SJCRH30 (cell line): Measurements from ENCODE around the gene RICTOR. TPM values are rescaled to one million over a fixed set of nuclear protein-coding genes. Genes with fewer than 3 reads are reported as not detected.

ENCODE experiments used
- DNase-seq, 2 experiments: peaks; one replicate each; pipeline ENCODE4 v3.0.0-alpha.2; 2015 to 2020
- H3K27ac ChIP-seq: fragments of 250-450 bp; sonication (Bioruptor Pico); 2 replicates; pipeline ENCODE4 v1.5.1; 2020; ENCODE audit warnings: mild to moderate bottlenecking, moderate library complexity
- H3K27me3 ChIP-seq: fragments of 250-450 bp; sonication (Bioruptor Pico); 2 replicates; pipeline ENCODE4 v1.5.1; 2020; ENCODE audit warnings: mild to moderate bottlenecking, moderate library complexity
- H3K36me3 ChIP-seq: fragments of 250-450 bp; sonication (Bioruptor Pico); 2 replicates; pipeline ENCODE4 v1.5.1; 2020; ENCODE audit warnings: mild to moderate bottlenecking, moderate library complexity
- H3K4me1 ChIP-seq: fragments of 250-450 bp; sonication (Bioruptor Pico); 2 replicates; pipeline ENCODE4 v1.5.1; 2020; ENCODE audit warnings: mild to moderate bottlenecking, moderate library complexity
- H3K4me3 ChIP-seq: fragments of 250-450 bp; sonication (Bioruptor Pico); 2 replicates; pipeline ENCODE4 v1.5.1; 2020; ENCODE audit warnings: mild to moderate bottlenecking, moderate library complexity
- H3K9me3 ChIP-seq: fragments of 250-450 bp; sonication (Bioruptor Pico); replicated peaks from 2 replicates; pipeline ENCODE4 v1.5.1; 2020; ENCODE audit warnings: mild to moderate bottlenecking, moderate library complexity
- total RNA-seq: library from RNA; depleted of rRNA; stranded (reverse); fragments of >200 nt; shearing (Covaris generic); gene quantifications from 2 replicates; pipeline ENCODE4 v1.2.3, GENCODE V29; 2014; rRNA removed

RICTOR gene, protein sequence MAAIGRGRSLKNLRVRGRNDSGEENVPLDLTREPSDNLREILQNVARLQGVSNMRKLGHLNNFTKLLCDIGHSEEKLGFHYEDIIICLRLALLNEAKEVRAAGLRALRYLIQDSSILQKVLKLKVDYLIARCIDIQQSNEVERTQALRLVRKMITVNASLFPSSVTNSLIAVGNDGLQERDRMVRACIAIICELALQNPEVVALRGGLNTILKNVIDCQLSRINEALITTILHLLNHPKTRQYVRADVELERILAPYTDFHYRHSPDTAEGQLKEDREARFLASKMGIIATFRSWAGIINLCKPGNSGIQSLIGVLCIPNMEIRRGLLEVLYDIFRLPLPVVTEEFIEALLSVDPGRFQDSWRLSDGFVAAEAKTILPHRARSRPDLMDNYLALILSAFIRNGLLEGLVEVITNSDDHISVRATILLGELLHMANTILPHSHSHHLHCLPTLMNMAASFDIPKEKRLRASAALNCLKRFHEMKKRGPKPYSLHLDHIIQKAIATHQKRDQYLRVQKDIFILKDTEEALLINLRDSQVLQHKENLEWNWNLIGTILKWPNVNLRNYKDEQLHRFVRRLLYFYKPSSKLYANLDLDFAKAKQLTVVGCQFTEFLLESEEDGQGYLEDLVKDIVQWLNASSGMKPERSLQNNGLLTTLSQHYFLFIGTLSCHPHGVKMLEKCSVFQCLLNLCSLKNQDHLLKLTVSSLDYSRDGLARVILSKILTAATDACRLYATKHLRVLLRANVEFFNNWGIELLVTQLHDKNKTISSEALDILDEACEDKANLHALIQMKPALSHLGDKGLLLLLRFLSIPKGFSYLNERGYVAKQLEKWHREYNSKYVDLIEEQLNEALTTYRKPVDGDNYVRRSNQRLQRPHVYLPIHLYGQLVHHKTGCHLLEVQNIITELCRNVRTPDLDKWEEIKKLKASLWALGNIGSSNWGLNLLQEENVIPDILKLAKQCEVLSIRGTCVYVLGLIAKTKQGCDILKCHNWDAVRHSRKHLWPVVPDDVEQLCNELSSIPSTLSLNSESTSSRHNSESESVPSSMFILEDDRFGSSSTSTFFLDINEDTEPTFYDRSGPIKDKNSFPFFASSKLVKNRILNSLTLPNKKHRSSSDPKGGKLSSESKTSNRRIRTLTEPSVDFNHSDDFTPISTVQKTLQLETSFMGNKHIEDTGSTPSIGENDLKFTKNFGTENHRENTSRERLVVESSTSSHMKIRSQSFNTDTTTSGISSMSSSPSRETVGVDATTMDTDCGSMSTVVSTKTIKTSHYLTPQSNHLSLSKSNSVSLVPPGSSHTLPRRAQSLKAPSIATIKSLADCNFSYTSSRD (N-terminal part only)
- 21.5 and 24.3 TPM in 2 replicates for total RNA-seq

DNA sequence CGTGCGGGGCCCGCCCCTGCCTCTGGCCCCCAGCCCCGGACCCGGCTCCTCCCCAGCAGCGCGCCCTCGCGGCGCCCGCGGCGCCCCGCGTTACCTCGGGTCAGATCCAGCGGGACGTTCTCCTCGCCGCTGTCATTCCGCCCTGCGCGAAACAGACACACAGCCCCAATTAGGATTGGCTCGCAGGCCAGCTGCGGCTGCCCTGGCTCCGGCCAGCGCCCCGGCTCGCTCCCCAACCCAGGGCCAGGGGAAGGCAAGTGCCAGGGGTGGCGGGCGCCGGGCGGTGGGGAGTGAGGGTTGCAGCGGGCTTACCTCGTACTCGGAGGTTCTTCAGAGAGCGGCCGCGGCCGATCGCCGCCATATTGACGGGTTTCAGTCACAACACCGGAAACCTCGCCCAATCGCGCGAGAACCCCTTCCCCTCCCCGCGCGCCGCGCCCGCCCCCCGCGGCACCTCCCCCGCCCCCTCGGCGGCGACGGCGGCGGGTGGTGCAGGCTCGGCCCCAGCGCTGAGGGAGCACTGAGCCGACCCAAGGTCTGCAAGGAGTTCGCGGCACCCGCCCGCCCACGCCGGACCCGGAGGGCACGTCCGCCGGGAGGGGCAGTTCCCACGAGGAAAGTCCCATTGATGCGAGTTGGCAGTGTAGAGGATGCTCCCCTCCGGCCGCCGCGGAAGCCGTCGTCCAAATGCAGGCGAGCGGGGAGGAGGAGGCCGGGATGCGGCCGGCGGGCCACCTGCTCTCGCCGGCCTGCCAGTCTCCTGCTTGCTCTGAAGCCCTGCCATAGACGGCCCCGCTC is at the start of gene RICTOR:
RICTOR (minus strand) TSS at position 383 of the 798 bp plus-strand sequence; CDS start at position 361, 22 bp downstream.
- DNase-seq: peak; percentile 92 to 95
- H3K4me1 ChIP-seq: peaks cover 6% of the 10 kb centered on the region; the same call in 1 of the 2 replicates

DNA sequence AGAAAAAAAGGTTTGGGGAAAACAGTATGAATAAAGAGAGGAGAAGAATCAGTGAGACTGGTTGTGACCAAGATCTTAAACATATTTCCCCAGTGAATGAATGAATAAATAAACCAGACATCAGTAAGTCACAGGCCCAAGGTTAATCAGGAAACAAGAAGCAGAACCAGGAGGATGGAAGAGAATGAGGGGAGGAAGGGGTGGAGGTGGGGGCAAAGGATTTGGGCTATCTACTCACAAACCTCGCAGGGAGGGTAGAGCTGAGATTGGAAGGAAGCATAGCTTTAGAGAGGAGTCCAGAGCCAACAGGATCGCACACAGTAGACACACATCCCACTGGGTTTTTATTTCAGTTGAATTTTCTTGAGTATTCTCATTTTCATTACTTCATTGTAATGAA is 47.7 kb upstream of the RICTOR start:
- Histone ChIP-seq H3K9me3 (no peaks in the 10 kb centered on the region), H3K27ac (no peak overlapping the region), H3K4me1 (no peaks in the 10 kb centered on the region; the same call in 1 of the 2 replicates), H3K27me3 (peaks cover 13% of the 10 kb centered on the region; the same call in 1 of the 2 replicates), H3K36me3 (no peaks in the 10 kb centered on the region), H3K4me3 (no peak overlapping the region)
- DNase-seq: no peak

More for the DNA sequence above, at the start of gene RICTOR:
- H3K27ac ChIP-seq: peak within 1 kb of the TSS; percentile 93
- H3K9me3 ChIP-seq: no peaks in the 10 kb centered on the region
- peak within 1 kb of the TSS; percentile 100 for H3K4me3 ChIP-seq
- no peaks in the 10 kb centered on the region for H3K27me3 ChIP-seq
- no peaks in the 10 kb centered on the region for H3K36me3 ChIP-seq

DNA sequence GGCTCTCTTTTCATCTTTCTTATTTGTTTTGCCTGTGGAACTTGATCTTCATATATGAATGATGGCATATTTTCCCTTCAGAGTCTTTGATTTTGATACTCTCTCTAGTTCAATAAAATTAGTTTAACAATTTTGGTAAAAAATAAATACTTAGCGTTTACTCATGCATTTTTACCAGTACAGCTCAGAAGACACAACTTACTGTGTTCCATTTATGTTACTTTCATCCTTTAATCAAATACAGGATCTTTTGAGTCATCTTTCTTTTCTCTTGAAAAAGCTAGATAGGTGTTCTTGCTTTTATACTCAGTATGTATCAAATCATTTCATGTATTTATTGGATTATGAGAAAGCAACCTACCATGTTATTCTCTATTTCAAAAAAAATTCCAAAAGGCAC is 47.1 kb upstream of the RICTOR start:
- no peak overlapping the region for H3K4me3 ChIP-seq
- H3K27ac ChIP-seq: no peak overlapping the region
- H3K27me3 ChIP-seq: peaks cover 13% of the 10 kb centered on the region; the same call in 1 of the 2 replicates
- H3K4me1 ChIP-seq: no peaks in the 10 kb centered on the region; the same call in 1 of the 2 replicates
- H3K36me3 ChIP-seq: no peaks in the 10 kb centered on the region
- DNase-seq: no peak
- H3K9me3 ChIP-seq: no peaks in the 10 kb centered on the region

DNA sequence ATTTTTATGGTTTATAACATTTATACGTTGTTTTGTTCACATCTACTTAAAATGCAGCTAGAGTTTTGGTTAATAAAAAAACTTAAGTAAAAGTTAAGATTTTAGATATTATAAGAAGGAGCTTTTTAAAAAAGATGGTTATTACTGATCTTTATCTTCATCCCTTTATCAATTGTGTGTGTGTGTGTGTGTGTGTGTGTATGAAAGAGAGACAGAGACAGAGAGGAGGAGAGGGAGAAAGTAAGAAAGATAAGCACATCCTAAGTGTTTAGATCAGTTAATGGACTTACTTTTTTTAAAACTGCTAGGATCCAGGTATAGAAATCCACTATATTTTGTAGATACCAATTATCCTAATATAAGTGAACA is 45.8 kb upstream of the RICTOR start:
- Histone ChIP-seq H3K27ac (no peak overlapping the region), H3K9me3 (no peaks in the 10 kb centered on the region), H3K36me3 (no peaks in the 10 kb centered on the region), H3K27me3 (peaks cover 13% of the 10 kb centered on the region; the same call in 1 of the 2 replicates), H3K4me3 (no peak overlapping the region), H3K4me1 (no peaks in the 10 kb centered on the region; the same call in 1 of the 2 replicates)
- no peak for DNase-seq

DNA sequence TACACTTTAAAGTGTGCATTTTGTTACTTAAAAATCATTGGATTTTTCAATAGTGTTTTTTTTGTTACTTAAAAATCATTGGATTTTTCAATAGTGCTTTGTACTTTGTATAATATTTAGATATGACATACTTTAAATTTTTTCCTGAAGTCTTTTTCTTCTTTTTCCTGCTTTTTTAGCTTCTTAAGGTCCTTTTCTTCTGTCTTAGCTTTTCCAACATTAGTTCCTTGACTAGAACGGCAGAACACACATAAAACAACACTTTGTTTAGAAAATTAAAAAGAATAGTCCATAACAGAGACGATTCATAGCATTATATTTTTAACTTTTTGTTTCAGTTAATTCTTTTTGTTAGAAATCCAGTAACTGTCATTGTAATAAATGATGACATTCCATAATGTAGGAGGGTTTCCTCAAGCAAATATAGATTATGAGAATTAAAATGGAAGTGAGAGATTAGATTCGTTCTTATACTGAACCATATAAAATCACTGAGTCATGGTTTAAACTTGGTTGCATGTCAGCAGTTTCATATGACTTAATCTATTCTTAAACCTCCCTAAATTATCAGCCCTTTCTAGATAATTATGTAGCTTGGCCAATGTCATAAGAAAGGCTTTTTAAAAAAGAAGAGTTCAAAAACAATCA is 45.3 kb upstream of the RICTOR start:
- H3K27ac ChIP-seq: no peak overlapping the region
- no peaks in the 10 kb centered on the region for H3K9me3 ChIP-seq
- DNase-seq: no peak
- H3K4me1 ChIP-seq: no peaks in the 10 kb centered on the region; the same call in 1 of the 2 replicates
- no peaks in the 10 kb centered on the region for H3K36me3 ChIP-seq
- H3K27me3 ChIP-seq: peaks cover 13% of the 10 kb centered on the region; the same call in 1 of the 2 replicates
- H3K4me3 ChIP-seq: no peak overlapping the region

DNA sequence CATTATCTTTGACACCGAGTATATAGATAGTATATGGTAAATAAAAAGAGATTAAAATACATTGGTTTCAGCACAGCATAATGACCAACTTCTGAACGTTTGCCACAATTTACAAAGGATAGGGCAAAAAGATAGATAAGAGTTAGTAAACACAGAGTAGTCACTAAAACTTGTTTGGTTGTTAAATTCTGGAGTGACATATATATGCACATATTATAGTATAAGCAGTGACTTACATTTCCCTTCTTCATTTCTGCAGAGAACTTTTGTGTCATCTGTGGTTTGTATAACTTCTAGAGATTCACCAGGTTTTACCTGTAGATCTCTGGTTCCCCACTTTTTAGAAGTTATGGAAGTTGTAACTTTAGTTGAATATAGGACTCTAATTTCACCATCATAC is 44.4 kb upstream of the RICTOR start:
- H3K4me3 ChIP-seq: no peak overlapping the region
- H3K4me1 ChIP-seq: no peaks in the 10 kb centered on the region; the same call in 1 of the 2 replicates
- H3K9me3 ChIP-seq: no peaks in the 10 kb centered on the region
- H3K27me3 ChIP-seq: peaks cover 13% of the 10 kb centered on the region; the same call in 1 of the 2 replicates
- DNase-seq: no peak
- no peak overlapping the region for H3K27ac ChIP-seq
- H3K36me3 ChIP-seq: no peaks in the 10 kb centered on the region

DNA sequence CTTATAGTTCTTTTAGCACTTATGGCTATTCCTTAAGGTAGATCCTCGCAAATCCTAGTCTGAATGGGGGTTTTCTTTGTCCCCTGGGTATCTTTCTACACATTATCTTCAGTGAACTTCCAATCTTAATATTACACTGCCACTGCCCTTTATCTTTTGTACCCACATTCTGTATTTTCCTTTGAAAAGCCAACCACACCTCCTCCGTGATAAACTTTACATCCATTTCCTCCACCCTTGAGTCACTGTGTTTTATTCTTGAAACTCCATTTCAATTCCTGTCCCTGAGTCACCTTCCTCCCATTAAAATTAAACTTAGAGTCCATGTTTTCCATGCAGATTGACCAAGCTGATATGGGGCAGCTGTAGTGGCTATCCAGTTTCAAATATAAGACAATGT is 43.2 kb upstream of the RICTOR start:
- Histone ChIP-seq H3K27me3 (peaks cover 16% of the 10 kb centered on the region), H3K4me3 (no peak overlapping the region), H3K36me3 (no peaks in the 10 kb centered on the region), H3K9me3 (no peaks in the 10 kb centered on the region), H3K27ac (no peak overlapping the region), H3K4me1 (no peaks in the 10 kb centered on the region; the same call in 1 of the 2 replicates)
- DNase-seq: no peak

DNA sequence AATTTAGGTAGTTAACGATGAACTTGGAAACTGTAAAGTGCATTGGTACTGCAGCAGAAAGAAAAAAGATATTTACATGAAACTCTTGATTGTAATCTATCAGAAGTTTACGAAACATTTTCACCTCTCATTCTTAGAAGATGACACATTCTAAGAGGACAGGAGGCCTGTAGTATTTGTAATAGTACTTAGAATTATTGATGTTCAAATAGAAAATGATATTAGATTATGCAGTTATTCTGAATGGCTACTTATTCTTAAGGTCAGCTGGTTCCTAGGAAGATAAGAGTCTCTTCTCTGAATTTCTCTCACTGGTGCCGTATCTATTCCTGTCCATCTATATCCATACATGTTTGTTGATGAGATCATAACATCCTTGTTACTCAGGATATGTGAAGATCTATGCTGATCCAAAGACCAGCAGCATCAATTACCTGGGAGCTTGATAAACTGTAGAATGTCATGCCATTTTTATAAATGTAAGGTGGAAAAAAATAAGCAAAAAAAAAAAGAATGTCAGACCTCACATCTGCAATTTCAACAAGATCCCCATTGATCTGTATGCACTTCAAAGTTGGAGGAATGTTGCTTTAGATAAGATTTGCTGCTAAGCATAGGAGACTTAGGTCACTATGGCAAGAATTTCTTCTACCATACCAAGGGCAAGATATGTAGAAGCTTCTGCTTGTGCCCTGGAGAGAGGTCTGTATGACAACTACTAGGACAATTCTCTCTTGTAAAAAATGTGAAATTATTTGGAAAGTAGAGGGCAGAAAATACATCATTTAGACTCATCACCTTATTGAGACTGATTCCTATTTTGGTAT is 42.4 kb upstream of the RICTOR start:
- H3K36me3 ChIP-seq: no peaks in the 10 kb centered on the region
- no peaks in the 10 kb centered on the region; the same call in 1 of the 2 replicates for H3K4me1 ChIP-seq

DNA sequence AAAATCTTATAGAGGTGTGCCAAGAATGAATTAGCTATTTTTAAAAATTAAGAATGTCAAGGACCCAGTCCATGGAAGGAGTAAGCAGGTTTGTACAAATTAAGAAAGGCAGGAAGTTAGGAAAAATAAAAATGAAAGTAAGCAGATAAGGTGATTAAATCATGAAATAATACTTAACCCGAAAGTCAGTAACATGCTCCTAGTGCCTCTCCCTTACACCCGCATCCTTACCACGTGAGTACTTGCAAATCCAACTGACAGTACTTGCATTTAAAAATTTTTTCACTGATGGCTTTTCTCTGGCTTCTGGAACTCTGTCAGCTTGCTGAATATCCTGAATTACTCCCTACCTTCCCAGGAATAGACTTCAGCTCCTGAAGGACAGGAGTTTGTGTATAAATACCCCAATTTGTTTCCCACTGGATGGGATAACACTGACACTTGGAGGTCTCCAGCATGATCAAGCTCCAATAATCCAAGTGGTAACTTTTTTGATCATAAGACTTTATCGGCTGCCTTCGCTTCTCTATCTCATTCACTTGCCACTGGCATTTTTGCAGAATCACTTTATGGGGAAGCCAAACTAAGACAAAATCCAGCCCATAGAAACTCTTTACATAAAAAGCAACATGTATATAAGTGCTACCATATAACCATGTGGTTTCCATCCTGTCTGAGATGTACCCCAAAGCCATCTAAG is 41.6 kb upstream of the RICTOR start:
- H3K9me3 ChIP-seq: no peaks in the 10 kb centered on the region
- H3K27ac ChIP-seq: no peak overlapping the region
- no peak for DNase-seq
- H3K27me3 ChIP-seq: peaks cover 19% of the 10 kb centered on the region
- H3K36me3 ChIP-seq: no peaks in the 10 kb centered on the region
- H3K4me1 ChIP-seq: no peaks in the 10 kb centered on the region; the same call in 1 of the 2 replicates
- H3K4me3 ChIP-seq: no peak overlapping the region

More for the DNA sequence above, 42.4 kb upstream of the RICTOR start:
- Histone ChIP-seq H3K27ac (no peak overlapping the region), H3K9me3 (no peaks in the 10 kb centered on the region), H3K4me3 (no peak overlapping the region), H3K27me3 (peaks cover 19% of the 10 kb centered on the region)
- DNase-seq: no peak

DNA sequence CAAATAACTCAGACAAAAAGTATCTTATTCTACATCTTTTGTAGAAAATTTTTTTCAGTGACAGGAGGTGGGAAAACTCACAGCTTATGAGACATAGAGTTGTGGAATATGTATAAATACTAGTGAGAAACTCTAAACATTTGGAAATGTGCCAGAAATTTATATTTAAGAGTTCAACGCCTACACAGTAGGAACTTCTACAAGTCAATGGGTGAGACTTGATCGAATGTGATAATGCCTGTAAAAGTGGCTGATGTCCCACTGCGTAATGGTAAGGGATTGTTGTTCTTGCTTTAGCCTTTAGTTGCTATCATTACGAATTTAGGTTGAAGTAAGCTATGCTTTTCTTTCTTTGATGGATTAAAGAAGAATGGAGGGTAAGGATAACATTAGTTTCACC is 40.0 kb upstream of the RICTOR start:
- no peak for DNase-seq
- H3K36me3 ChIP-seq: no peaks in the 10 kb centered on the region
- no peak overlapping the region for H3K4me3 ChIP-seq
- peaks cover 14% of the 10 kb centered on the region for H3K27me3 ChIP-seq
- no peaks in the 10 kb centered on the region; the same call in 1 of the 2 replicates for H3K4me1 ChIP-seq
- H3K27ac ChIP-seq: no peak overlapping the region
- no peaks in the 10 kb centered on the region for H3K9me3 ChIP-seq

DNA sequence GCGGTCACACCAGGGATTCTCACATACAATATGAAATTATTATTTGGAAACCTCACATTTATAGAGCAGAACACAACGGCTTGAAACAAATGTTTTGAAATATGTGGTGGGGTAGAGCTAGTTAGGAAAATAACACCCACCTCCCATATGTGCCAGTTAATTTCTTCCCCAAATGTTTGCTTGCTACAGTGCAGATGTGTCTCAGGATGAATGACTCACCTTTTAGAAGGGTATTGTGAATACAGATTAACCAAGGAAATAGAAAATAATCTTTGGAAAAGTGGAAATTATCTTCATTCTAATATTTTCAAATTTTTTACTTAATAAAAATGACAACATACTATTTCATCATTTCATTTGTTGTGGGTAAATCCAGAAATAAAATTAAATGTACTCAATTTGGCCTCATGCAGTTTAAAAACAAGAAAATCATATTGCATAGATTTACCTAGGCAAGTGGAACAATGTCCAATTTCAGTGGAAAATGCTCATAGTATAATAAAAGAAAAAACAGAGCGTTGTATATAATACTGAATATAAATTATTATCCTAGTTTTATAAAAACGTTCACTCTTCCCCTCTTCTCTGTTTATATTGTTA is 39.3 kb upstream of the RICTOR start:
- Histone ChIP-seq H3K4me3 (no peak overlapping the region), H3K36me3 (no peaks in the 10 kb centered on the region), H3K27me3 (peaks cover 10% of the 10 kb centered on the region), H3K9me3 (no peaks in the 10 kb centered on the region), H3K27ac (no peak overlapping the region), H3K4me1 (no peaks in the 10 kb centered on the region; the same call in 1 of the 2 replicates)
- no peak for DNase-seq

DNA sequence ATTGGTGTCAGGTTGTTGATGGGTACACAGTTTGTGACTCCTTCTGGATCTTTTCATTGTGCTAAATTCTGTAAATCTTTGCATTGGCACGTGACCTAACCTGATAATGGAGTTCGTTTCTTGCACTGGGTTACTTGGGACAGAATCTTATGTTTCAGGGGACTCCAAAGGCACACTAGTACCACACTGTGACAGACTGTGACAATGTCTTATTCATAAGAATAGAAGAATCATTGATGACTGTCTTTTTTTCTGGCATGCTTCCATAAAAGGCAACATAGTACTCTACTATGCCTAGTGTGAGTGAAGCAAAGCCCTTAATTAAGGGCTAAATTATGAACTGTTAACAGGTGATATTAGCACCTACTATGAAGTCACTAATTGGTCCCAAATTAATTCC is 35.4 kb upstream of the RICTOR start:
- Histone ChIP-seq H3K9me3 (no peaks in the 10 kb centered on the region), H3K27me3 (peaks cover 7% of the 10 kb centered on the region; the same call in 1 of the 2 replicates), H3K4me3 (no peak overlapping the region), H3K36me3 (no peaks in the 10 kb centered on the region), H3K27ac (no peak overlapping the region), H3K4me1 (no peaks in the 10 kb centered on the region)
- no peak for DNase-seq
